A549 (cell line): ENCODE measurements around the gene B3GAT1. TPM values are rescaled to one million over a fixed set of nuclear protein-coding genes. Genes with fewer than 3 reads are reported as not detected.

Experiments
- ATAC-seq, 2 experiments: fragments of 200-7000 bp in 1 of 2; fragments of >200 bp in 1 of 2; cut with Nextera tagmentation in 1 of 2; cut with Tn5 transposase in 1 of 2; 3 replicates each; pipeline versions ENCODE4 v1.8.0 to v1.9.1; 2018 to 2020; ENCODE audit warnings: mild to moderate bottlenecking in 1 of 2, moderate library complexity in 1 of 2
- CTCF ChIA-PET: fragments of 300-600 bp; sonication (Branson Sonifier 250); formaldehyde crosslinking; extraction: SDS; loops from one replicate; lab custom pipeline; 2021; ENCODE audit warnings: antibody characterized with exemption, inconsistent platforms; lab: Yijun Ruan, JAX
- POLR2A ChIA-PET: fragments of 350-600 bp; formaldehyde crosslinking; extraction: SDS; loops from one replicate; lab custom pipeline; 2021; ENCODE audit warnings: antibody characterized with exemption, inconsistent platforms; lab: Yijun Ruan, JAX
- DNase-seq, 2 experiments: peaks; one replicate each; pipeline versions ENCODE4 v3.0.0 to v3.0.0-alpha.2; 2011 to 2016; ENCODE audit warnings: low read depth in 1 of 2, low spot score in 1 of 2
- FAIRE-seq: peaks from 2 replicates; lab custom pipeline; 2011; peaks lifted over from hg19 to GRCh38; lab: Jason Lieb, UNC
- H3K27ac ChIP-seq, 2 experiments: fragments of >200 bp; sonication (Bioruptor Twin); formaldehyde crosslinking; 3 replicates each; pipeline ENCODE4 v1.5.1; 2016 to 2017
- H3K4me1 ChIP-seq: fragments of >200 bp; sonication (Bioruptor Twin); formaldehyde crosslinking; 3 replicates; pipeline ENCODE4 v1.6.1; 2016
- H3K4me2 ChIP-seq: fragments of >200 bp; sonication (Bioruptor Twin); formaldehyde crosslinking; 3 replicates; pipeline ENCODE4 v1.6.1; 2016
- H3K4me3 ChIP-seq: fragments of >200 bp; sonication (Bioruptor Twin); formaldehyde crosslinking; 3 replicates; pipeline ENCODE4 v1.5.1; 2016
- H3K9me3 ChIP-seq: fragments of >200 bp; sonication (Bioruptor Twin); formaldehyde crosslinking; 3 replicates; pipeline ENCODE4 v1.6.1; 2016
- BHLHE40 ChIP-seq: IDR thresholded peaks from 2 replicates; pipeline ENCODE4 v1.6.1; 2012; ENCODE audit warnings: low read depth, low read length, inconsistent platforms
- CHD2 ChIP-seq: fragments of 150-350 bp; IDR thresholded peaks from 2 replicates; pipeline ENCODE4 v1.6.1; 2014; ENCODE audit warnings: low read length; ENCODE audit not compliant: partially characterized antibody
- EP300 ChIP-seq, 2 experiments: fragments of >200 bp; sonication (Bioruptor Twin); formaldehyde crosslinking; IDR thresholded peaks; 2 replicates in 1 of 2; 3 replicates in 1 of 2; pipeline ENCODE4 v1.6.1; 2016 to 2017
- ESRRA ChIP-seq: fragments of 150-350 bp; IDR thresholded peaks from 2 replicates; pipeline ENCODE4 v1.6.1; 2014; ENCODE audit warnings: mild to moderate bottlenecking, low read length, borderline replicate concordance
- FOSB ChIP-seq: fragments of 250-450 bp; sonication (Bioruptor Pico); IDR thresholded peaks from 2 replicates; pipeline ENCODE4 v1.5.0; 2020; ENCODE audit warnings: mild to moderate bottlenecking, moderate library complexity
- HDAC2 ChIP-seq: fragments of 200-600 bp; sonication (generic); IDR thresholded peaks from 2 replicates; pipeline ENCODE4 v1.6.1; 2016
- HOXA7 ChIP-seq: fragments of 250-450 bp; sonication (Bioruptor Pico); IDR thresholded peaks from 2 replicates; pipeline ENCODE4 v1.5.0; 2020; ENCODE audit warnings: mild to moderate bottlenecking, moderate library complexity
- HOXB5 ChIP-seq: fragments of 250-450 bp; sonication (Bioruptor Pico); IDR thresholded peaks from 2 replicates; pipeline ENCODE4 v1.5.0; 2020; ENCODE audit warnings: mild to moderate bottlenecking, moderate library complexity
- JUN ChIP-seq, 2 experiments: fragments of >200 bp; sonication (Bioruptor Twin); formaldehyde crosslinking; IDR thresholded peaks; 2 replicates in 1 of 2; 3 replicates in 1 of 2; pipeline ENCODE4 v1.6.1; 2016 to 2017
- KDM1A ChIP-seq: fragments of 200-600 bp; sonication (generic); IDR thresholded peaks from 2 replicates; pipeline ENCODE4 v1.6.1; 2016; ENCODE audit warnings: low read depth, mild to moderate bottlenecking
- KDM5A ChIP-seq: fragments of 200-600 bp; sonication (generic); IDR thresholded peaks from 2 replicates; pipeline ENCODE4 v1.6.1; 2016; ENCODE audit warnings: antibody characterized with exemption, mild to moderate bottlenecking
- MAZ ChIP-seq: fragments of 150-350 bp; IDR thresholded peaks from 2 replicates; pipeline ENCODE4 v1.6.1; 2014; ENCODE audit warnings: antibody characterized with exemption, low read depth, low read length, borderline replicate concordance
- MYC ChIP-seq: IDR thresholded peaks from 2 replicates; pipeline ENCODE4 v1.6.1; 2012; ENCODE audit warnings: mild to moderate bottlenecking, inconsistent platforms, low read length, improper control_type of control experiment, borderline replicate concordance
- NFE2L2 ChIP-seq: fragments of 150-350 bp; conservative IDR thresholded peaks from 2 replicates; pipeline ENCODE4 v1.6.1; 2014; ENCODE audit warnings: low read length
- NPAS2 ChIP-seq: fragments of 250-450 bp; sonication (Bioruptor Pico); IDR thresholded peaks from 2 replicates; pipeline ENCODE4 v1.8.0; 2022; ENCODE audit warnings: mild to moderate bottlenecking, moderate library complexity, borderline replicate concordance
- NR3C1 ChIP-seq: fragments of >200 bp; sonication (Bioruptor Twin); formaldehyde crosslinking; IDR thresholded peaks from 3 replicates; pipeline ENCODE4 v1.6.1; 2017
- RAD21 ChIP-seq, 2 experiments: fragments of >200 bp in 1 of 2; sonication (Bioruptor Twin) in 1 of 2; formaldehyde crosslinking in 1 of 2; IDR thresholded peaks in 1 of 2; conservative IDR thresholded peaks in 1 of 2; 2 replicates in 1 of 2; 3 replicates in 1 of 2; pipeline ENCODE4 v1.6.1; 2012 to 2018; ENCODE audit warnings: inconsistent platforms in 1 of 2
- RARB ChIP-seq: fragments of 250-450 bp; sonication (Bioruptor Pico); IDR thresholded peaks from 2 replicates; pipeline ENCODE4 v1.8.0; 2021; ENCODE audit warnings: mild to moderate bottlenecking, moderate library complexity
- RCOR1 ChIP-seq: fragments of 150-350 bp; IDR thresholded peaks from 2 replicates; pipeline ENCODE4 v1.6.1; 2014; ENCODE audit warnings: antibody characterized with exemption, low read length, low read depth
- SREBF2 ChIP-seq: fragments of 450-650 bp; IDR thresholded peaks from 2 replicates; pipeline ENCODE4 v1.6.1; 2014; ENCODE audit warnings: mild to moderate bottlenecking, moderate library complexity
- TFCP2L1 ChIP-seq: fragments of 250-450 bp; sonication (Bioruptor Pico); IDR thresholded peaks from 2 replicates; pipeline ENCODE4 v1.5.0; 2021; ENCODE audit warnings: mild to moderate bottlenecking
- TP53 ChIP-seq: fragments of 250-450 bp; sonication (Bioruptor Pico); IDR thresholded peaks from 2 replicates; pipeline ENCODE4 v1.5.0; 2021; ENCODE audit warnings: mild to moderate bottlenecking, moderate library complexity
- ZFP36 ChIP-seq: fragments of 450-650 bp; IDR thresholded peaks from 2 replicates; pipeline ENCODE4 v1.6.1; 2014; ENCODE audit warnings: borderline replicate concordance; ENCODE audit not compliant: partially characterized antibody
- WGBS: methylation state at CpG from one replicate; pipeline ENCODE4 v1.1.6; 2017; ENCODE audit errors: missing lambda C conversion rate; 5-methylcytosine and 5-hydroxymethylcytosine counted together
- polyA plus RNA-seq, 4 experiments: library from polyadenylated mRNA; depleted of rRNA in 3 of 4; stranded (reverse); fragments of >200 nt; fragmentation: RNase III in 1 of 4; extraction: RNeasy Plus Mini Kit Qiagen cat#74134 plus additional on column Dnase treatment in 1 of 4; gene quantifications; 2 replicates in 3 of 4; 3 replicates in 1 of 4; pipeline ENCODE4 v1.2.3, GENCODE V29; 2011 to 2017
- TF ChIP-seq, protein P1 (sequence below): fragments of 200-600 bp; sonication (generic); IDR thresholded peaks from 2 replicates; pipeline ENCODE4 v1.6.1; 2016; ENCODE audit warnings: antibody characterized with exemption, mild to moderate bottlenecking, moderate library complexity
- TF ChIP-seq, protein P2 (sequence below): IDR thresholded peaks from 2 replicates; pipeline ENCODE4 v1.6.1; 2012; ENCODE audit warnings: low read depth, borderline replicate concordance
- TF ChIP-seq, protein P3 (sequence below): fragments of 150-350 bp; IDR thresholded peaks from 2 replicates; pipeline ENCODE4 v1.6.1; 2014; ENCODE audit warnings: low read depth, mild to moderate bottlenecking, low read length
- TF ChIP-seq, protein P4 (sequence below): fragments of >200 bp; sonication (Bioruptor Twin); formaldehyde crosslinking; IDR thresholded peaks from 3 replicates; pipeline ENCODE4 v1.6.1; 2016
- TF ChIP-seq, protein P5 (sequence below): fragments of 250-450 bp; sonication (Bioruptor Pico); IDR thresholded peaks from 2 replicates; pipeline ENCODE4 v1.5.0; 2020; ENCODE audit warnings: low read depth, mild to moderate bottlenecking, moderate library complexity

The B3GAT1 gene
- polyA plus RNA-seq, 2 of the 4 experiments (the other 2 are of a cell fraction): not detected

DNA sequence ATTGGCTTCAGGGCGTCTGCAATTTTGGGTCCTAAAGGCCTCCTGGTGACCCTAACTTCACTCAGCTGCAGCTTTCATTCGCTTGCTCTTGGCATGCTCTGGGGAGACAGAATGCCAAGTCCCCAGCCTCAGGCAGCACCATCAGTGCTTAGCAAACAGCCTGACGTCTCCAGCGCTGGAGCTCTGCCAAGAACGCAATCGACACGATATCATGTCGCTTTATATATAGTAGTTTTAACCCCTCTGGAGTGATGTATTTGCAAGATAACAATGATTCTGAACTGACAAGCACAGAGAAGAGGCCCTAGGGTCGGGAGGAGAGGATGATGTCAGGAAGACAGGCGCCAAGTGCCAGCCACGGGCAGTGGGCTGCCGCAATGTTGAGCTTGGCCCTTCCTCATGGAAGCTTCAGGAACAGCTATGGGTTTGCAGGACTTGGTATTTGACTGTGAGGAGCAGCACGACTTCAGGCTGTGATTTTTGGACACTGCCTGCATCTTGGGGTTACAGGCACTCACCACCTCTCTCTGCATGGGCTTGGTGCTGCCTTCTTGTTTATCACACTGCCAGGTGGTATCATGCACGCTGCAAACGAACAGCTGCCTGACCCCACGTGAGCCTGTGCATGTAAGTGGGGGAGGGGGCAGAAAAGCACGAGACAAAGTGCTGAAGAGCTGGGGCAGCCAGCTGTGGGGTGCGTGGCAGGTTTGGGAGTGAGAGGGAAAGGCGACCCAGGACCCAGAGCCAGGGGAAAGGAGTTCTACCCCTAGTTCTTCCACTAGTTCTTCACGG is 26.1 kb downstream of the B3GAT1 start:
- TF ChIP-seq ZFP36 (no peak), FOSB (CRISPR knock-in tag) (no peak), HOXB5 (CRISPR knock-in tag) (no peak), TP53 (CRISPR knock-in tag) (no peak), KDM1A (no peak), HDAC2 (no peak), KDM5A (no peak), NPAS2 (no peak), TFCP2L1 (CRISPR knock-in tag) (no peak), MAZ (no peak), MYC (no peak), SREBF2 (no peak), NFE2L2 (no peak), BHLHE40 (no peak), CHD2 (no peak)
- TF ChIP-seq, protein P1, sequence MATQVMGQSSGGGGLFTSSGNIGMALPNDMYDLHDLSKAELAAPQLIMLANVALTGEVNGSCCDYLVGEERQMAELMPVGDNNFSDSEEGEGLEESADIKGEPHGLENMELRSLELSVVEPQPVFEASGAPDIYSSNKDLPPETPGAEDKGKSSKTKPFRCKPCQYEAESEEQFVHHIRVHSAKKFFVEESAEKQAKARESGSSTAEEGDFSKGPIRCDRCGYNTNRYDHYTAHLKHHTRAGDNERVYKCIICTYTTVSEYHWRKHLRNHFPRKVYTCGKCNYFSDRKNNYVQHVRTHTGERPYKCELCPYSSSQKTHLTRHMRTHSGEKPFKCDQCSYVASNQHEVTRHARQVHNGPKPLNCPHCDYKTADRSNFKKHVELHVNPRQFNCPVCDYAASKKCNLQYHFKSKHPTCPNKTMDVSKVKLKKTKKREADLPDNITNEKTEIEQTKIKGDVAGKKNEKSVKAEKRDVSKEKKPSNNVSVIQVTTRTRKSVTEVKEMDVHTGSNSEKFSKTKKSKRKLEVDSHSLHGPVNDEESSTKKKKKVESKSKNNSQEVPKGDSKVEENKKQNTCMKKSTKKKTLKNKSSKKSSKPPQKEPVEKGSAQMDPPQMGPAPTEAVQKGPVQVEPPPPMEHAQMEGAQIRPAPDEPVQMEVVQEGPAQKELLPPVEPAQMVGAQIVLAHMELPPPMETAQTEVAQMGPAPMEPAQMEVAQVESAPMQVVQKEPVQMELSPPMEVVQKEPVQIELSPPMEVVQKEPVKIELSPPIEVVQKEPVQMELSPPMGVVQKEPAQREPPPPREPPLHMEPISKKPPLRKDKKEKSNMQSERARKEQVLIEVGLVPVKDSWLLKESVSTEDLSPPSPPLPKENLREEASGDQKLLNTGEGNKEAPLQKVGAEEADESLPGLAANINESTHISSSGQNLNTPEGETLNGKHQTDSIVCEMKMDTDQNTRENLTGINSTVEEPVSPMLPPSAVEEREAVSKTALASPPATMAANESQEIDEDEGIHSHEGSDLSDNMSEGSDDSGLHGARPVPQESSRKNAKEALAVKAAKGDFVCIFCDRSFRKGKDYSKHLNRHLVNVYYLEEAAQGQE: no peak
- TF ChIP-seq, protein P2, sequence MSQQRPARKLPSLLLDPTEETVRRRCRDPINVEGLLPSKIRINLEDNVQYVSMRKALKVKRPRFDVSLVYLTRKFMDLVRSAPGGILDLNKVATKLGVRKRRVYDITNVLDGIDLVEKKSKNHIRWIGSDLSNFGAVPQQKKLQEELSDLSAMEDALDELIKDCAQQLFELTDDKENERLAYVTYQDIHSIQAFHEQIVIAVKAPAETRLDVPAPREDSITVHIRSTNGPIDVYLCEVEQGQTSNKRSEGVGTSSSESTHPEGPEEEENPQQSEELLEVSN: no peak
- TF ChIP-seq, protein P3, sequence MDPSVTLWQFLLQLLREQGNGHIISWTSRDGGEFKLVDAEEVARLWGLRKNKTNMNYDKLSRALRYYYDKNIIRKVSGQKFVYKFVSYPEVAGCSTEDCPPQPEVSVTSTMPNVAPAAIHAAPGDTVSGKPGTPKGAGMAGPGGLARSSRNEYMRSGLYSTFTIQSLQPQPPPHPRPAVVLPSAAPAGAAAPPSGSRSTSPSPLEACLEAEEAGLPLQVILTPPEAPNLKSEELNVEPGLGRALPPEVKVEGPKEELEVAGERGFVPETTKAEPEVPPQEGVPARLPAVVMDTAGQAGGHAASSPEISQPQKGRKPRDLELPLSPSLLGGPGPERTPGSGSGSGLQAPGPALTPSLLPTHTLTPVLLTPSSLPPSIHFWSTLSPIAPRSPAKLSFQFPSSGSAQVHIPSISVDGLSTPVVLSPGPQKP: no peak
- TF ChIP-seq, protein P4, sequence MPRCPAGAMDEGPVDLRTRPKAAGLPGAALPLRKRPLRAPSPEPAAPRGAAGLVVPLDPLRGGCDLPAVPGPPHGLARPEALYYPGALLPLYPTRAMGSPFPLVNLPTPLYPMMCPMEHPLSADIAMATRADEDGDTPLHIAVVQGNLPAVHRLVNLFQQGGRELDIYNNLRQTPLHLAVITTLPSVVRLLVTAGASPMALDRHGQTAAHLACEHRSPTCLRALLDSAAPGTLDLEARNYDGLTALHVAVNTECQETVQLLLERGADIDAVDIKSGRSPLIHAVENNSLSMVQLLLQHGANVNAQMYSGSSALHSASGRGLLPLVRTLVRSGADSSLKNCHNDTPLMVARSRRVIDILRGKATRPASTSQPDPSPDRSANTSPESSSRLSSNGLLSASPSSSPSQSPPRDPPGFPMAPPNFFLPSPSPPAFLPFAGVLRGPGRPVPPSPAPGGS: no peak
- Histone ChIP-seq H3K4me2 (no peak overlapping the region), H3K27ac (no peak overlapping the region), H3K4me3 (no peak overlapping the region), H3K4me1 (no peaks in the 10 kb centered on the region), H3K9me3 (no peaks in the 10 kb centered on the region)
- no peak for ATAC-seq
- FAIRE-seq: no peak
- WGBS: 12% methylated on average over 17 of the region's 20 CpGs
- ChIA-PET CTCF (no interaction called here), POLR2A (no interaction called here)
- no peak for DNase-seq

DNA sequence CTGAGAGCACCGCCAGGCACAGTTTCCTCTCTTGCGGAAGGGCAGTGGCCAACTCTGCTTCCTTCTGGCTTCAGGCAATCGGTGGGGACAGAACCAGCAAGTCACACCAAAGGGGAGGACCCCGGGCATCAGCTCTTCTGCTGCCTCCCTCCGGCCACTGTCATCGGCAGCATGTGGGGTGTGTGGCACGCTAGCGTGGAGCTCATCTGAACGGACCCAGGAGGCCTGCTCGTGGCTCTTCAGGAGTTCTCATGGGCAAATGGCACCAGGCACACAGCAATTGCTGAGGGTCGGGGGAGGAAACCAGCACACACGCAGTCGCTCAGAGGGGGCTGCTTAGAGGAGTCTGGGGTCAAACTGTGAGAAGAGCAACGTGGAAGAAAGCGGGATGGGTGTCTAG is 26.9 kb downstream of the B3GAT1 start:
- WGBS: 46% methylated on average over 8 of the region's 15 CpGs
- H3K27ac ChIP-seq: no peak overlapping the region
- ChIA-PET POLR2A (no interaction called here), CTCF (interaction anchor here (0.6 kb wide), 1 partner anchor 719 kb away, joined by 3 read pairs; no protein-coding TSS in a partner anchor)
- H3K4me3 ChIP-seq: no peak overlapping the region
- ATAC-seq (no peak), DNase-seq (no peak), FAIRE-seq (no peak)
- H3K4me2 ChIP-seq: no peak overlapping the region
- no peaks in the 10 kb centered on the region for H3K4me1 ChIP-seq
- no peaks in the 10 kb centered on the region for H3K9me3 ChIP-seq
- TF ChIP-seq HOXA7 (CRISPR knock-in tag): no peak
- TF ChIP-seq NR3C1: no peak
- no peak for TF ChIP-seq RAD21 (conservative IDR thresholded peaks at IDR 0.05 in 1 of 2, IDR thresholded peaks at IDR 0.05 in 1 of 2)
- no peak for TF ChIP-seq NFE2L2
- TF ChIP-seq RARB (CRISPR knock-in tag): no peak
- TF ChIP-seq BHLHE40: no peak
- no peak for TF ChIP-seq JUN (IDR thresholded peaks at IDR 0.05)
- TF ChIP-seq, protein P5, sequence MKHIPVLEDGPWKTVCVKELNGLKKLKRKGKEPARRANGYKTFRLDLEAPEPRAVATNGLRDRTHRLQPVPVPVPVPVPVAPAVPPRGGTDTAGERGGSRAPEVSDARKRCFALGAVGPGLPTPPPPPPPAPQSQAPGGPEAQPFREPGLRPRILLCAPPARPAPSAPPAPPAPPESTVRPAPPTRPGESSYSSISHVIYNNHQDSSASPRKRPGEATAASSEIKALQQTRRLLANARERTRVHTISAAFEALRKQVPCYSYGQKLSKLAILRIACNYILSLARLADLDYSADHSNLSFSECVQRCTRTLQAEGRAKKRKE: no peak
- no peak for TF ChIP-seq EP300 (IDR thresholded peaks at IDR 0.05)
- no peak for TF ChIP-seq KDM1A
- no peak for TF ChIP-seq TP53 (CRISPR knock-in tag)
- TF ChIP-seq TFCP2L1 (CRISPR knock-in tag): no peak
- TF ChIP-seq ESRRA: no peak
- TF ChIP-seq RCOR1: no peak
- no peak for TF ChIP-seq ZFP36
